HG03196 (cell line): ENCODE results near the gene SYT9.

Experiments used
- ATAC-seq: cut with Tn5 transposase; IDR thresholded peaks from one replicate; pipeline ENCODE4 v1.9.1; 2021; ENCODE audit not compliant: unreplicated experiment

SYT9 gene

DNA sequence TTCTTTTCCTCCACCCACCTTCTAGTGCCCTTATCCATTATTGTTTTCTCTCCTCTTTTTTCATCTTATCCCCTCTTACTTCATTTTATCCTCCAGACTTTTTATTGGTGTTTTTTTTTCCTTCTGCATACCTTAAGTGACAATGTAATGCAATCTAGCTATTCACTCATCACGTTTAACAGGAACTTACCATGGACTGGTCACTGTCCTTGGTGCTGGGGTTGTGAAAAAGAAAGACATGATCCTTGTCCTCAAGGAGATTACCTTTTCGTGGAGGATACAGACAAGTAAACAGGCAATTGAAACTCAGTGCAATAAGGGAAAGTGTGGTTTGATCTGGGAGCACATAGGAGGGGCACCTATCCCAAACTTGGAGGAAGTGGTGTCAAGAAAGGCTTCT, 20.7 kb downstream of the SYT9 start:
- ATAC-seq, result no peak

DNA sequence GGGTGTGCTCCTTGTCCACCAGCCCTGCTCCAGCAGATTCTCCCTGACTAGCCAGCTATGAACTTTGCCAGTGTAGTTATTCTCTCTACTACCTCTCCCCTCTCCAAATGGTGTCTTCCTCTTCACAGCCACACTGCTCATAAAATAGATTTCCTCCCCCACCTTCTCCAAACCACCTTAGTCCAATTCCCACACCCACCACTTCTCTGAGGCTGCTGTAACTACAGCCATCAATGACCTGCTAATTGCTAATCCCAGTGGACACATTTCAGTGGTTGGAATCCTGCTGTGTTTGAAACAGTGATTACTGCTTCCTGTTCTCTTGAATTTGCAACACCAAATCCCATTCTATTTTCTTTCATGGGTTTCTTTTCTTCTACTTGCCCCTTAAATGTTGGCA, 23.4 kb downstream of the SYT9 start:
- no peak for ATAC-seq

DNA sequence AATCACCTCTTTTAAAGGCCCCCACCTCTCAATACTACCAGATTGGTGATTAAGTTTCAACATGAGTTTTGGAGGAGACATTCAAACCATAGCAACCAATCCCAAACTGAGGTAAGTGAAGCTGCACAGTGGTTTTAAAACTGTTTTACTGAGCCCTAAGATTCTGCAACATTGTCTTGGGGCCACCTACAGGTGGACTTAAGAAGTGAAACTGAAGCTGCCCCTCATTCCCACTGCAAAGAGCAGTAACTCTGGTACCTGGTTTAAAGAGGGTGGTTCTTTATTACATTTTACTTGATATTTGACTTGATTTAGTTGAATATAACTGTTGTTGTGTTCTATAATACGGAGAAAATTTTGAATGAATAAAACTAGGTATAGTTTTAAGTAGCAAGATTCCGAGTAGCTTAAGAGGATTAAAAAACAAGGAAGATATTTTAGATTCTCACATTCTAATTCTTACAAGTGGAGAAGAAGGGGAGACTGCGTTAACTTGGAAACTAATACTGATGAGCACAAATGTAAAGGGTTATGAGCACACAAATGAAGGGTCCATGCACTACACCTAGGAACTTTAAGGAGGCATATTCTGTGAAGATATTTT, 26.7 kb downstream of the SYT9 start:
- no peak for ATAC-seq

DNA sequence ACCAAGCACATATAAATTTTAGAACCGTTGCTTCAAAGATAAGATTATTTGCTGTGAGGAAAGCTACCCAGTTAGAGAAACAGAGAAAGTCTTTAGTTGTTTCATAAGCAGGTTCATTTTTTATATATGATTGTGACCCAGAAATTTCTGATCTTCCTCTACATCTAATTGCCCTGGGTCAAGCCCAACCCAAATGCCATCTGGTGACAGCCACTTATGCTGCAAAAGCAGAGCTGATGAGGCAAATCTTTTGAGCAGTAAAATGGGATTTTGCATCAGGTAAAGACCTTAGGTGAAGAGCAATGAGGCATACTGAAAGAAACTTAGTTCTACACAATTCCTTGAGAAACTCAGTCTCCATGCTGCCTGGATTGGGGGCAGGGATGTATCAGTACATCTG, 28.0 kb downstream of the SYT9 start:
- no peak for ATAC-seq

DNA sequence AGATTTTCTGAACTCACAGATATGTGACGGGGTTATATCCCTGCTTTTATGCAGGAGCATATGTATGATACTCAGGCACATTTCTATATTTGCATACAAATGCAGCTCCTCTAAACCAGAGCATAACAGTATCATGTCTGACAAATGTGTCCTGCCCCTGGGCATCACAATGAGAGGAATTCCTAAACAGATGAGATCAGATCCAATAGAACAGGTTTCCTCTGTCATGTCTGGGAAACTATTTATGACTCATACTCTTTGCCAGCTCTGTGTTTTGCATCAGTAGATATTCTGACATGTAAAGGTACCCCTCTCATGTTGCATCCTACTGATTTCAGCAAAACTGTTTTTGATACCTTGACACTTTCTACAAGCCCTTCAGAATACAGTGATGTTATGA, 29.4 kb downstream of the SYT9 start:
- ATAC-seq, result no peak

DNA sequence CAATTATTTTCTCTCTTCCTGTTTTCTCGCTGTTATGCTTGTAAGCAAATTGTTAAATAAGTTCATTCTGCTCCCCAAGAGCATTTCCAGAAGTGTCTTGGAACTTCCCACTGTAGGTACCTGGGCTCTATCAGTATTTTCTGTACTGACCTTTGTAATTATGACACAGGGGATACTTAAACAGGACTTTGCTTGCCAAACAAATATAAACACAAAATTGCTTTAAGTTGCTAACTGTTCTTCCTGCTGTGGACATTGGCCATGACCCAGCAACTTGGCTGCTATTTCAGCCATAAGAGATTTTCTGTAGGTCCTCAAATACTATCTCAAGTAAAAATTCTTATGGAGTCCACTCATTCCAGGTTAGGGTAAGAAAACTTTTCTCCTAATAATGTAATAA, 30.1 kb downstream of the SYT9 start:
- no peak for ATAC-seq

DNA sequence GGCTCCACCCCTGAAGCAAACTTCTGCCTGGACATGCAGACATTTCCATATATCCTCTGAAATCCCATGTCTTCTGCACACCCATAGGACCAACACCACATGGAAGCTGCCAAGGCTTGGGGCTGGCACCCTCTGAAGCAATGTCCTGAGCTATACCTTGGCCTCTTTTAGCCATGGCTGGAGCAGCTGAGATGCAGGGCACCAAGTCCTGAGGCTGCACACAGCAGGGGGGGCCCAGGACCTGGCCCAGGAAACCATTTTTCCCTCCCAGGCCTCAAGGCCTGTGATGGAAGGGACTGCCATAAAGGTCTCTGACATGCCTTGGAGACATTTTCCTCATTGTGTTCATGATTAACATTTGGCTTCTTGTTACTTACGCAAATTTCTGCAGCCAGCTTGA, 34.5 kb downstream of the SYT9 start:
- no peak for ATAC-seq

DNA sequence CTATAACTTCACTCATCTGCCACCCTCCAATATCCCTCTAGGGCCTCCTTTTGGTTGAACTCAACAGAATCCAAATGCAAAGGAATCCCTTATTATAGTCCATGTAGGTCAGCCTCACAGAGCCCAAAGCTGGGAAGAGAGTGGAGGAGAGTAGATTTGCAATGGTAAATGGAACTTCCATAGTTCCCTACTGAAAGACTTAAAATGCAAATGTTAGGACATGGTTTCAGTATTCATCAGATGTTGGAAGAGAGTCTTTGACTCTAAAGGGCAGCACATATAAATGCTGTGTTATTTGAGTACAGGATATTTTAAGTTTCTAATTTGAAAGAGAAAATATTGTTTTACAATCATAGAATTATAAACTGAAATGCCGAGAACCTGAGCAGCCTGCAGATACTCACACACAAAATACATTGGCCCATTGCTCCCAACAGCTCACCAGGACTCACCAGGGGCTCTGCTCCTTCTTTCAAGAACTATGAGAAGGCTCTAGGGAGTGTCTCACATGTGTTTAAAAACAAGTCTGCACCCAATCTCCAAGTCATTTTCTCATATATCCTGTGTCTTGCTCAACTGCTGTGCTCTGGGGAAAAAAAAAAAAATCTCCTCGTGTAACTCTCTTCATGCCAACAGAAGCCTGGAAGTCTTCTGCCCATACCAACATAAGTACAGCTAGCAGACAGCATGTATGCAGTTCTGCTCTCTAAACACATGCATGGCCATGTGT, 39.6 kb downstream of the SYT9 start:
- ATAC-seq, result no peak

DNA sequence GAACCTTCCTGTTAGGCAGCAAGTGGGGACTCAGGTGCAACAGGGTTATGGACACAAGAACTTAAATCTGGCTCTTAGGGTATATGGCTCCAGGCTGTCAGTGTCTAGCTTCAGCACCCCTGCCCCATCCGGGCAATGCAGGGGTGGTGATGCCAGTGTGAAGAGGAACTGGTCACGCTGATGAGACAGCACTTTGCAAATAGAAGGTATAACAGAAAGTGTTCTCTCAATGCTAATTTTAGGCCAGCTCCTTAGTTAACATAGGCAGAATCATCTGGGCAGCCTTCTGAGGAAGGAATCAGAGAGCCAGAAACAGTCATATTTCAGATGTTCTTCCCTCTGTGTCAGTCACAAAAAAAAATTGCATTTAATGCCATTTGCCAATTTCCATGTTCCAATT, 41.2 kb downstream of the SYT9 start:
- ATAC-seq, result no peak

DNA sequence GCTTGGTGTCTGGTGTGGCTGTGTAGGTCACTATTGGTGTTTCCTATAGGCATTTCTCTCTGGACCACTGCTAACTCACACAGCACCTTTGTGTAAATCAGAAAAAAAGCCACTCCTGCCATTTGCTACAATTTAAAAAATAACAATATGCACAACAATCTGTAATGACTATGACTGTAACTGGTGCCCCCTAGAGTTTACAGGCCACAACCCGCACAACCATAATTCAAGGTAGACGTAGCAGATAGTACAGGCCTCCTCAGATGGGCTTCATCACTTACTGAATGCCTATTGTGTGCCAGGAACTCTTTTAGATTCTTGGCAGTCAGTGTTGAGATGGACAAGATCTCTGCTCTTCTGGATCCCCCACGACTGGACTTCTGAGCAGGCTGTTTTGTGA, 47.7 kb downstream of the SYT9 start:
- ATAC-seq, result no peak

DNA sequence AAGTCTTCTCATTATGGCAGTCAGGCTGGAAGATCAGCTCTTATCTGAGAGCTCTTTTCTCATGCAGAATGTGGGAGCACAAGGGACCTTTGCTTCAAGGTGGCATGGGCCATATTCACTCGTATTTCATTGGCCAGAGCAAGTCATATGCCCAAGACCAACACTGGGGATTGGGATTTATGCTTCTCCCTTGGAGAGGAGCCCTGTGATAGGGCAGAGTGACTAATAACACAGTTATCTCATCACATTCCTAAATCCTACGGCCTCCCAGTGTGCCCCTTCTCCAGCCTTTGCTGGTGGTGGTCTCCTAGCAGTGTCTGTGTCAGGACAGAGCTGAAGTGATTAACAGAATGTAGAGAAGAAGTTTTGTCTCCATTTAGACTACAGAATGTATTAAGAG, 48.6 kb downstream of the SYT9 start:
- no peak for ATAC-seq

DNA sequence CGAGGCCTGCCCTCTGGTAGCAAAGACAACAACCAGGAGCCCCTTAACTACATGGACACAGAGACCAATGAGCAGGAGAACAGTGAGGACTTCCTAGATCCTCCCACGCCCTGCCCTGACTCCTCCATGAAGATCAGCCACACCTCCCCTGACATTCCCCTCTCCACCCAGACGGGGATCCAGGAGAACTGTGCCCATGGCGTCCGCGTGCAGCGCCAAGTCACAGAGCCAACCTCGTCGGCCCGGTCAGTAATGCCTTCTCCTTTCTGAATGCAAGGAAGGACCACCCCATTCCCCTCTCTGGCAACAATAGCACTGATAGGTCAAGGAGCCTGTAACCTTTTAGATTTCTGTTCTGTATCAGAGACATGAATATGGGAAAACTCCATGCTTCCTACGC, 51.4 kb downstream of the SYT9 start:
- ATAC-seq, result no peak

DNA sequence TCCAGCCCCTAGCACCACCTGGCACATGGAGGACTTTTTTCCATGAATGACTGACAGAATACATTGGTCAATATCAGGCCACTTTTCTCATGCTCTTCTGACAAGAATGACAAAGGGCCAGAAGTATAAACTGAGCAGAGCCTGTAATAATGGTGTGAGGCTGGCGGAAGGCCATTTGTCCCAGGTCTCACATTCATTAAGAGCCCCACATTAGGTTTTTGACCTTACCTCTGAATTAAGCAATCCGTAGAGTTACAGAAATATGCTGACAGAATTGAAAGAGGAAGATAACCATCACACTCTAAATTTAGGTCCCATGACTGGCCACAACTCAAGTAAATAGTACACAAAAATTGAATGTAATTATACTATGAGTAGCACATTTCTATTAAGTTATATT, 55.2 kb downstream of the SYT9 start:
- ATAC-seq, result no peak

DNA sequence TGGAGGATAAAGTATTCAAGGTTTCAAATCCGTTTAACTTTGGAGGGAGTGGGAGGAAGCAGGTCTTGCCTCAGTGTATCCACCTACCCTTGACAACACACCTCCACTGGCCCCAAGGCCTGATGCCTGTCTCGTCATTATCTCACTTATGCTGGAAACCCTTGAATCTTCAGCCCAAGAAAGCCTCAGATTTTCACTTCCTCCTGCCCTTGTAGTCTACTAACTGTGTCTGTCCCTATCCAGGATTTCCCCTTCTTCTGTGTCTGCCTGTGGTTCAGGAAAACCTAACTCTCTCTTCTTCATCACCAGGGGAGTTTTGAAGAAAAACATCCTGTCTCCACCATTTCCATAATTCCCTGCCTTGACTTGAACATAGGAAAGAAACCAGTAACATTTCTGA, 56.1 kb downstream of the SYT9 start:
- no peak for ATAC-seq

DNA sequence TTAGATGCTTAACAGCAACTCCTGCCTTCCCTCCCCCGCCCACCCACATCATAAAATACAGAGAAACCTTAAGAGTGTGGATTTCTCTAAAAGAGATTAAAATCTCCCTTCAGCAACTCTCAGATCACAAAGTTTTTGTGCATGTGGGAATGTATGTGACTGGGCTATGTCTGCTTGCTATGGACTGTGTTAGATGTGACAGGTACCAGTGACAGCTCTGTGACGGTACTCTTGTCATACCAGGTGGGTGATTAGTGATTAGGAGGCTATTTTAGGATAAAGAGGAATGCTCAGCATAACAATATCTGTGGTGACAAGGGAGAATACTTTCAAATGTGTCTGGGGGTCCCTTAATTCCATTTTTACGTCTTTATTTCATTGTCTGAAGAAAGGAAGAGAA, 60.2 kb downstream of the SYT9 start:
- no peak for ATAC-seq

DNA sequence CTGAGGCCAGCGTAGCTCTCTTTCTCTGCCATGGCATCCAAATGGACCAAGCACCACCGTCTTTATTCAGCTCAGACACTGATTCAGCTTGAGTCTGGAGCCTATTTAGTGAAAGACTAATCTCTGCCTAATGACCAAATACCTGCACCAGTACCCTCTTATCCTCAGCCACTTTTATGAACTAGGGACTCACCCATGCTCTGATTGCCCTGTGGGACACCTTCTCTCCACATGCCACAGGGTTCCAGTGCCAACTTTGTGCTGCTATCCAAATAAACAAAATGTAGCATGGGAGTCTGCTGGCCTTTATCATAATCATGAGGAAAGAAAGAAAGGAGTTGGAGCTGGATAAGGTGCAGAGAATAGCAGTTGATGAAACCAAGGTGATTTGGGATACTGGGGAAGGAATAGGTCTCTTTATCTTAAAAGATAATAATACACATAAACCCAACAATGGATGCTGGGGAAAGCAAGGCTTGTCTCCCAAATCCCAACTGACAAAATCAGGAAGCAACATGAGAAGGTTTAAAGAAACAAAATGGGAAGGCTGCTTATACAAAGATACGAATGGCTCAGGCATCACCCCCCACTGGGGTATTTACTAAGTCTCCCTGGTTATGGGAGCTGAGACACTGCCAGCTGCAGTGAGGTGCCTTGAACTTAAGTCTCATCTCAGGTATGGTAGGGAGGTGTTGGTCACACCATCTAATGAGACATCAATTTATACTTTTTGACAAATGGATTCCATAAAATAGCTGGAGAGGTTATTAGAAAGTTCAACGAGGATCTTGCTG, 63.3 kb downstream of the SYT9 start:
- ATAC-seq, result no peak

DNA sequence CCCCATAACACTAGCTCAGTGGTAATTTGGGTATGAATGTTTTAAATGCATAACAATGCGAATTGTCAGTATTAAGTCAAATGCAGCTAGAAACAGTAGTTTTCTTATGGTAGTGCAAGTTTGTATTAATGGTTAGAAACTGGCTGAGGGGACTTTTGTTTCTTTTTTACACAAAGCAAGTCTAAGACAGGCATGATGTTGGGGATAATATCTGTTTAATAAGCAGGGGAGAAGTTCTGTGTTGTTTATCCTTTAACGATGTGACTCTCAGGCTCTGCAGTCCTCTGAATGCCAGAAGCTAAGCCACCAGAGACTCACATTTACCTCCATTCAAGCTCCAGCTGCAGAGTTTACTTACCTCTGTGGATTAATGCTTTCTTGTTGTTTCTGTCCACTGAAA, 67.8 kb downstream of the SYT9 start:
- ATAC-seq, result no peak

DNA sequence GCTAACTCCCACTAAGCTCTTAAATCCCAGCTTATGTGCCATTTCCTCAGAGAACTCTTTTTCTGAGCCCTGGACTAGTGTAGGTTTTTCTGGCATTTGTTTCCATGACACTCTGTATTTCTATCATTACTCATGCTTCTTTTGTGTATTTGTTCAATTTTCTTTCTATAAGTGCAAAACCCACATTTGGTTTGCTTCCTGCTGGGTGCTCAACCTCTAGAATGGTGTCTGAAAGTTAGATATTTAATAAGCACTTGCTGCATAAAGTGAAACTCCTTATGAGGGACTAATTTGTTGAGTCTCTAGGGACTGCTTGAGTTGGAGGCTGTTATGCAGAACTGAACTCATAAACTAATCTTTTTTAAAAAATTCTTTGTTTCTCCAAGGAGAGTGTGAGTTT, 68.6 kb downstream of the SYT9 start:
- no peak for ATAC-seq

DNA sequence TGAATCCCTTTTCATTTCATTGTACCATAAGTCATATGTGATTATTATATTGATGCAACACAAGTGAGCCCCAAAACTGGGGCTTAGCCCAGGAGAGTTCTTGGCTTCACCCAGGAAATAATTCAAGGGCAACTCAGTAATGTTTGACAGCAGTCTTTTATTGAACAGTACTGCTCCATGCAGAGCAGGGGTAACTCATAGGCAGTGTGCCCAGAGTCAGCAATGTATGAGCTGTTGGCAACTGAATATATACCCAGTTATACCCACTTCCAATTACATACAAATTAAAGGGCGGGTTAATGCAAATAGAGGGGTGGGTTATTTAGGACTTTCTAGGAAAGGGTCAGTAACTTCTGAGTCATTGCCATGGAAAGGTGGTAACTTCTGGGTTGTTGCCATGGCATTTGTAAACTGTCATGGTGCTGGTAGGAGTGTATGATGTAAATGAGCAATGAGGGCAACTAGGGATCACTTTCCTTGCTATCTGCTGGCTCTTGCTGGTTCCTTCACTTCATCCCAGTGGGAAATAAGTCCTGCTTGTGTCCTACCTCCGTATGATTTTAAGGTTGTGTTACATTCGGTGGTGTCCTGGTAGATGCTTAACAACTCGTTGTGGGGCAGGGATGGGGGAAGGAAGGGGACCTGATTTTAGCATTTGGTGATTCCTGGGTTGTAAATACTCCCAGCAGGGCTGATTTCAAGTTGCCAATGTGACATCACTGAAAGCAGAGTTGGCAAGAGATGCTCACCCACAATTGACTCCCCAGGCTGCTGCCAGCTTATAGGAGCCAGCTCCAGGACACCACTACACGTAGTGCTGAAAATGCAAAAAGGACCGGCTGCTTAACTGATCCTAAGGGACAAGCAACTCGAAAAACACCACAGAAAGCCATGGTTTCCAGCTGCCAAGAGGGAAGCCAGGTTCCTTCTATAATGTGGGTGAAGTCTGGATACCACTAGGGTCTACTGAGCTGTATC, 70.1 kb downstream of the SYT9 start:
- ATAC-seq, result no peak

DNA sequence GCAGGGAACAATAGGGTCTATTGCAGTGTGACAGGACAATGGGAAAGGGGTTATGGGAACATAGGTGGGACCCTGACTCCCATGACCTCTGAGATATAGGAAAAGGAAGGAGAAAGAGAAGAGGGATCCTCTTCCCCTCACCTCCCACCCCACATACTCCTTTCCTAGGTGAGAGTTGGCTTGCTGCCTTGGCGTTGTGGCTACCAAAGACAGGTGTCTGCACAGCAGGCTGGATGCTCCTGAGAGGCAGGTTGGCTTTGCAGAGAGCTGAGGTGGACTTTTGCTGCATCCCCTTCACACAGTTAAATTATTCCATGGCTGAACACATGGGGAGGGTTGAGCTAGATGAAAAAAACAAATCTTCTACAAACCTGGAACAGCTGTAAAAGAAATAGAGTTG, 80.7 kb downstream of the SYT9 start:
- no peak for ATAC-seq

DNA sequence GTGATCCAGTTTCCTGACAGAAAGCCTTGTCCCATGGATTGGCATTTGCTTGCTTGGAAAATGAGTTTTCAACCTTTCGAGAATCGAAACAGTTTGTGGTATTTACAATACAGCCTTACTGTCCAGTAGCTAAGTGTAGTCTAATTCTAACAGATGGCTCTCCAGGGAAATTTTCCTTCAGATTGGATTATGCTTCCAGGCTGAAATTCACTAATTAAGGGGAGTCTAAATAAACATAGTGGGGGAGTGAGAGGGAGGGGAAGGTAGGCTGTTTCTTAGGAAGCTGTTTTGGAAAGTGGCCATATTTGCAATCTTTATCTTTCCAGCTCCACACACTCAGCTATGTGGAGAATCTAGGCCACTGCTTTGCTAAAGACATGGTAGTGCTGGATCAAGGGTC, 81.3 kb downstream of the SYT9 start:
- ATAC-seq, result no peak
